ENCODE data around the gene UBE2O. TPM values are rescaled to one million over a fixed set of nuclear protein-coding genes. Genes with fewer than 3 reads are reported as not detected.
A peak's percentile ranks its signal among the peaks of the same experiment; 100 is the strongest.

The UBE2O gene
- polyA plus RNA-seq, 1 of the 3 experiments (the other 2 are of a cell fraction), result 25.4 TPM

- H2AFZ ChIP-seq (ENCODE audit: low read depth), result no peak overlapping the region
- peaks cover 60% of the 10 kb centered on the region for H4K20me1 ChIP-seq (ENCODE audit: insufficient read depth)
- no peak for DNase-seq
- H3K36me3 ChIP-seq (replicated peaks in 1 of 2; ENCODE audit: control insufficient read depth in 1 of 2, insufficient read depth in 2 of 2, low read length in 1 of 2), result no peaks in the 10 kb centered on the region
- H3K4me1 ChIP-seq (ENCODE audit: control insufficient read depth in 1 of 2, insufficient read depth in 2 of 2, low read depth in 1 of 2, low read length in 1 of 2), result peaks cover 9 to 10% of the 10 kb centered on the region in 2 experiments; a peak in 2 of 4 replicates
- no peak overlapping the region for H3K27ac ChIP-seq (ENCODE audit: low read depth in 2 of 2, low read length in 1 of 2)
- no peak overlapping the region for H3K4me3 ChIP-seq (ENCODE audit: low read depth in 2 of 2, low read length in 1 of 2)
- peaks cover 3% of the 10 kb centered on the region for H3F3A ChIP-seq (replicated peaks; ENCODE audit: insufficient read depth)
- ChIA-PET POLR2A (no interaction called here), CTCF (interaction anchor here (1.0 to 3.0 kb wide), 6 partner anchors 14 to 436 kb away, joined by 3 to 17 read pairs (median 4); partner anchors contain the start of gene MGAT5B)
- WGBS (ENCODE audit: low lambda C conversion rate), result 95% methylated on average over 6 of the region's 6 CpGs
- peaks cover 88% of the 10 kb centered on the region for H3K79me2 ChIP-seq (ENCODE audit: insufficient read depth)
- TF ChIP-seq FOXM1 (IDR thresholded peaks at IDR 0.05; ENCODE audit: low read depth) (no peak), MXI1 (IDR thresholded peaks at IDR 0.05; ENCODE audit: low read depth, low read length) (peak; percentile 57), FOSL2 (IDR thresholded peaks at IDR 0.05; ENCODE audit: borderline replicate concordance, low read depth) (no peak), IRF3 (IDR thresholded peaks at IDR 0.05; ENCODE audit: low read depth, low read length) (no peak), POLR2AphosphoS5 (IDR thresholded peaks at IDR 0.05; ENCODE audit: low read depth, low read length) (no peak), ZBTB33 (IDR thresholded peaks at IDR 0.05; ENCODE audit: borderline replicate concordance, low read depth) (no peak), RFX5 (IDR thresholded peaks at IDR 0.05; ENCODE audit: low read length) (no peak), MEF2A (IDR thresholded peaks at IDR 0.05; ENCODE audit: borderline replicate concordance, low read depth) (no peak)
- no peak overlapping the region for H3K4me2 ChIP-seq
- no peak overlapping the region for H3K9ac ChIP-seq
- H3K9me2 ChIP-seq, result no peaks in the 10 kb centered on the region
- H3K27me3 ChIP-seq (ENCODE audit: insufficient read depth), result no peaks in the 10 kb centered on the region
- no peaks in the 10 kb centered on the region for H3K9me3 ChIP-seq
Measured at GRCh38 chr17:76432004-76432403, 20.9 kb downstream of the UBE2O start.

- peaks cover 83% of the 10 kb centered on the region for H3K79me2 ChIP-seq (ENCODE audit: insufficient read depth)
- peaks cover 3% of the 10 kb centered on the region for H3F3A ChIP-seq (replicated peaks; ENCODE audit: insufficient read depth)
- 93% methylated on average over 2 of the region's 2 CpGs for WGBS (ENCODE audit: low lambda C conversion rate)
- no peak overlapping the region for H3K9ac ChIP-seq
- H3K4me3 ChIP-seq (ENCODE audit: low read depth in 2 of 2, low read length in 1 of 2), result no peak overlapping the region
- no peak overlapping the region for H3K4me2 ChIP-seq
- H3K9me2 ChIP-seq, result no peaks in the 10 kb centered on the region
- H3K27me3 ChIP-seq (ENCODE audit: insufficient read depth), result no peaks in the 10 kb centered on the region
- peaks cover 9 to 10% of the 10 kb centered on the region in 2 experiments; a peak in 2 of 4 replicates for H3K4me1 ChIP-seq (ENCODE audit: control insufficient read depth in 1 of 2, insufficient read depth in 2 of 2, low read depth in 1 of 2, low read length in 1 of 2)
- TF ChIP-seq RAD21 (IDR thresholded peaks at IDR 0.05; ENCODE audit: low read length) (no peak), ZBTB33 (IDR thresholded peaks at IDR 0.05; ENCODE audit: borderline replicate concordance, low read depth) (no peak), EZH2phosphoT487 (IDR thresholded peaks at IDR 0.05; ENCODE audit: borderline replicate concordance, low read depth) (no peak), ELF1 (IDR thresholded peaks at IDR 0.05) (no peak), TCF12 (IDR thresholded peaks at IDR 0.05) (no peak), NFIC (IDR thresholded peaks at IDR 0.05; ENCODE audit: borderline replicate concordance) (no peak), FOSL2 (IDR thresholded peaks at IDR 0.05; ENCODE audit: borderline replicate concordance, low read depth) (no peak), EP300 (IDR thresholded peaks at IDR 0.05; ENCODE audit: borderline replicate concordance in 1 of 2, low read depth in 1 of 2, low read length in 1 of 2) (no peak), SMC3 (IDR thresholded peaks at IDR 0.05; ENCODE audit: low read depth, low read length) (no peak)
- peaks cover 60% of the 10 kb centered on the region for H4K20me1 ChIP-seq (ENCODE audit: insufficient read depth)
- no peak for DNase-seq
- no peaks in the 10 kb centered on the region for H3K9me3 ChIP-seq
- CTCF ChIA-PET, result interaction anchor here (1.0 to 3.0 kb wide), 8 partner anchors 14 to 437 kb away, joined by 3 to 17 read pairs (median 4); partner anchors contain the start of gene MGAT5B
- no peak overlapping the region for H2AFZ ChIP-seq (ENCODE audit: low read depth)
- no peaks in the 10 kb centered on the region for H3K36me3 ChIP-seq (replicated peaks in 1 of 2; ENCODE audit: control insufficient read depth in 1 of 2, insufficient read depth in 2 of 2, low read length in 1 of 2)
- POLR2A ChIA-PET, result no interaction called here
- H3K27ac ChIP-seq (ENCODE audit: low read depth in 2 of 2, low read length in 1 of 2), result no peak overlapping the region
Measured at GRCh38 chr17:76431509-76431908, 21.4 kb downstream of the UBE2O start.

Measured in SK-N-SH (cell line).